Activated T-cell treated with anti-CD3 and anti-CD28 coated beads, Interleukin-2, amount 50 U/mL, for 4 hours (primary cell): Measurements from ENCODE around the gene PEX5. TPM values are rescaled to one million over a fixed set of nuclear protein-coding genes. Genes with fewer than 3 reads are reported as not detected.
"Not testable (repeated sequence)": the region's sequence is repeated elsewhere in the genome, so short reads cannot be mapped to it uniquely, and the experiment has no call there.

Experiments
- ATAC-seq, 2 donors: fragments of 200-7000 bp; cut with Tn5 transposase; one replicate each; pipeline ENCODE4 v1.10.0; 2021
- DNase-seq: peaks from one replicate; pipeline ENCODE4 v3.0.0-alpha.2; 2020
- H3K27me3 Mint-ChIP-seq: one replicate; pipeline ENCODE4 v1.8.0; 2021; ENCODE audit warnings: low read depth, mixed read lengths
- H3K36me3 Mint-ChIP-seq: one replicate; pipeline ENCODE4 v1.8.0; 2022; ENCODE audit warnings: mixed read lengths; ENCODE audit not compliant: insufficient read depth
- H3K4me1 Mint-ChIP-seq: one replicate; pipeline ENCODE4 v1.8.0; 2021; ENCODE audit warnings: low read depth, mixed read lengths
- H3K4me3 Mint-ChIP-seq: one replicate; pipeline ENCODE4 v1.8.0; 2021; ENCODE audit warnings: mild to moderate bottlenecking, moderate library complexity, mixed read lengths
- H3K9me3 Mint-ChIP-seq: one replicate; pipeline ENCODE4 v1.8.0; 2021; ENCODE audit warnings: mixed read lengths
- total RNA-seq, 3 donors: library from RNA; stranded (reverse); gene quantifications; one replicate each; pipeline ENCODE4 v1.2.1, GENCODE V29; 2021

PEX5 gene
- total RNA-seq, 3 donors from 2014 or later = 45.9 to 68.0 (median 65.7) TPM

- no peak for DNase-seq
- no peaks in the 10 kb centered on the region for H3K36me3 Mint-ChIP-seq
Observed at GRCh38 chr12:7180685-7181084, 8.8 kb upstream of the PEX5 start.

GRCh38 chr12:7186058-7186457, 3.4 kb upstream of the PEX5 start:
- DNase-seq, H3K9me3 Mint-ChIP-seq, ATAC-seq, H3K36me3 Mint-ChIP-seq, H3K4me3 Mint-ChIP-seq, H3K27me3 Mint-ChIP-seq: not testable (repeated sequence)
- peaks cover 16% of the 10 kb centered on the region for H3K4me1 Mint-ChIP-seq

More at GRCh38 chr12:7180685-7181084, 8.8 kb upstream of the PEX5 start:
- H3K27me3 Mint-ChIP-seq = peaks cover 23% of the 10 kb centered on the region
- H3K4me3 Mint-ChIP-seq = no peak overlapping the region
- no peak for ATAC-seq
- H3K9me3 Mint-ChIP-seq = no peaks in the 10 kb centered on the region
- H3K4me1 Mint-ChIP-seq = no peaks in the 10 kb centered on the region

GRCh38 chr12:7188562-7189397, 706 bp upstream of the PEX5 start:
- peak overlapping the region; percentile 91 for H3K4me3 Mint-ChIP-seq
- peaks cover 35% of the 10 kb centered on the region for H3K4me1 Mint-ChIP-seq
- peak; percentile 52 for DNase-seq
- peak; percentile 33 to 47 for ATAC-seq
- H3K27me3 Mint-ChIP-seq = no peaks in the 10 kb centered on the region
- H3K36me3 Mint-ChIP-seq = peaks cover 16% of the 10 kb centered on the region
- no peaks in the 10 kb centered on the region for H3K9me3 Mint-ChIP-seq

- peaks cover 47% of the 10 kb centered on the region for H3K4me1 Mint-ChIP-seq
- peak overlapping the region; percentile 89 for H3K4me3 Mint-ChIP-seq
- DNase-seq = no peak
- no peaks in the 10 kb centered on the region for H3K9me3 Mint-ChIP-seq
- no peak for ATAC-seq
- H3K27me3 Mint-ChIP-seq = no peaks in the 10 kb centered on the region
- H3K36me3 Mint-ChIP-seq = peaks cover 29% of the 10 kb centered on the region
Observed at GRCh38 chr12:7190268-7191055, 976 bp downstream of the PEX5 start.

GRCh38 chr12:7193674-7194073, 4.2 kb downstream of the PEX5 start:
- no peaks in the 10 kb centered on the region for H3K27me3 Mint-ChIP-seq
- DNase-seq (no peak), ATAC-seq (no peak)
- H3K36me3 Mint-ChIP-seq = peaks cover 36% of the 10 kb centered on the region
- no peak overlapping the region for H3K4me3 Mint-ChIP-seq
- peaks cover 42% of the 10 kb centered on the region for H3K4me1 Mint-ChIP-seq
- H3K9me3 Mint-ChIP-seq = no peaks in the 10 kb centered on the region

- Mint-ChIP-seq H3K36me3 (peaks cover 44% of the 10 kb centered on the region), H3K4me1 (peaks cover 19% of the 10 kb centered on the region), H3K27me3 (no peaks in the 10 kb centered on the region), H3K4me3 (no peak overlapping the region), H3K9me3 (no peaks in the 10 kb centered on the region)
- no peak for ATAC-seq
- DNase-seq = no peak
Observed at GRCh38 chr12:7197841-7198240, 8.4 kb downstream of the PEX5 start.

GRCh38 chr12:7203109-7203508, 13.6 kb downstream of the PEX5 start:
- no peak for DNase-seq
- Mint-ChIP-seq H3K27me3 (no peaks in the 10 kb centered on the region), H3K9me3 (no peaks in the 10 kb centered on the region), H3K4me3 (no peak overlapping the region), H3K4me1 (no peaks in the 10 kb centered on the region), H3K36me3 (peaks cover 63% of the 10 kb centered on the region)
- no peak for ATAC-seq

GRCh38 chr12:7205091-7205490, 15.6 kb downstream of the PEX5 start:
- Mint-ChIP-seq H3K36me3 (peaks cover 81% of the 10 kb centered on the region), H3K4me3 (no peak overlapping the region), H3K27me3 (no peaks in the 10 kb centered on the region), H3K4me1 (no peaks in the 10 kb centered on the region), H3K9me3 (no peaks in the 10 kb centered on the region)
- DNase-seq (no peak), ATAC-seq (no peak)

GRCh38 chr12:7206691-7207090, 17.2 kb downstream of the PEX5 start:
- Mint-ChIP-seq H3K27me3 (no peaks in the 10 kb centered on the region), H3K4me1 (no peaks in the 10 kb centered on the region), H3K4me3 (no peak overlapping the region), H3K9me3 (no peaks in the 10 kb centered on the region), H3K36me3 (peaks cover 88% of the 10 kb centered on the region)
- ATAC-seq (no peak), DNase-seq (no peak)

- H3K9me3 Mint-ChIP-seq = peaks cover 4% of the 10 kb centered on the region
- ATAC-seq (no peak), DNase-seq (no peak)
- H3K4me3 Mint-ChIP-seq = no peak overlapping the region
- no peaks in the 10 kb centered on the region for H3K4me1 Mint-ChIP-seq
- no peaks in the 10 kb centered on the region for H3K27me3 Mint-ChIP-seq
- peaks cover 81% of the 10 kb centered on the region for H3K36me3 Mint-ChIP-seq
Observed at GRCh38 chr12:7207866-7208625, 18.6 kb downstream of the PEX5 start.

- ATAC-seq (no peak), DNase-seq (no peak)
- no peak overlapping the region for H3K4me3 Mint-ChIP-seq
- no peaks in the 10 kb centered on the region for H3K27me3 Mint-ChIP-seq
- H3K36me3 Mint-ChIP-seq = peaks cover 67% of the 10 kb centered on the region
- H3K9me3 Mint-ChIP-seq = peaks cover 4% of the 10 kb centered on the region
- H3K4me1 Mint-ChIP-seq = no peaks in the 10 kb centered on the region
Observed at GRCh38 chr12:7209958-7210357, 20.5 kb downstream of the PEX5 start.

GRCh38 chr12:7210642-7211151, 21.2 kb downstream of the PEX5 start:
- Mint-ChIP-seq H3K9me3 (peaks cover 8% of the 10 kb centered on the region), H3K4me3 (no peak overlapping the region), H3K4me1 (no peaks in the 10 kb centered on the region), H3K27me3 (no peaks in the 10 kb centered on the region), H3K36me3 (peaks cover 61% of the 10 kb centered on the region)
- ATAC-seq = no peak
- DNase-seq = no peak

- Mint-ChIP-seq H3K4me1 (no peaks in the 10 kb centered on the region), H3K36me3 (peaks cover 45% of the 10 kb centered on the region), H3K9me3 (peaks cover 8% of the 10 kb centered on the region)
Observed at GRCh38 chr12:7212678-7213077, 23.2 kb downstream of the PEX5 start.

GRCh38 chr12:7213745-7214144, 24.3 kb downstream of the PEX5 start:
- not testable (repeated sequence) for H3K4me3 Mint-ChIP-seq, DNase-seq, H3K4me1 Mint-ChIP-seq, ATAC-seq, H3K9me3 Mint-ChIP-seq, H3K27me3 Mint-ChIP-seq
- H3K36me3 Mint-ChIP-seq = peaks cover 35% of the 10 kb centered on the region

More at GRCh38 chr12:7212678-7213077, 23.2 kb downstream of the PEX5 start:
- Mint-ChIP-seq H3K27me3 (no peaks in the 10 kb centered on the region), H3K4me3 (no peak overlapping the region)
- ATAC-seq = no peak
- no peak for DNase-seq
